ENCODE measurements around the gene C3orf22.

Gene C3orf22

DNA sequence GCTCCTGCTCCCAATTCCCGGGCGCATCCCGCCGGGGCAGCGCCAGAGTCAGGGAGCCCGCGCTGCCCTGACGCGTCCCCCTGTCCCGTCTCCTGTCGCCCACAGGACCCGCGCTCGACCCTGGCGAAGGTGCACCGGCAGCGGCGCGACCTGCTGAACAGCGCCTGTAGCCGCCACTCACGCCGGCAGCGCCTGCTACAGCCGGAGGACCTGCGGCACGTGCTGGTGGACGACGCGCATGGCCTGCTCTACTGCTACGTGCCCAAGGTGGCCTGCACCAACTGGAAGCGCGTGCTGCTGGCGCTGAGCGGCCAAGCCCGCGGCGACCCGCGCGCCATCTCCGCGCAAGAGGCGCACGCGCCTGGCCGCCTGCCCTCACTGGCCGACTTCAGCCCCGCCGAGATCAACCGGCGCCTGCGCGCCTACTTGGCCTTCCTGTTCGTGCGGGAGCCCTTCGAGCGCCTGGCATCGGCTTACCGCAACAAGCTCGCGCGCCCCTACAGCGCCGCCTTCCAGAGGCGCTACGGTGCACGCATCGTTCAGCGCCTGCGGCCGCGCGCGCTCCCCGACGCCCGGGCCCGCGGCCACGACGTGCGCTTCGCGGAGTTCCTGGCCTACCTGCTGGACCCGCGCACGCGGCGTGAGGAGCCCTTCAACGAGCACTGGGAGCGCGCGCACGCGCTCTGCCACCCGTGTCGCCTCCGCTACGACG lies 16.9 kb downstream of the C3orf22 start:
- Histone ChIP-seq H3K27ac (ENCODE audit: low read depth, low read length) (no peak overlapping the region), H3K36me3 (ENCODE audit: control insufficient read depth, insufficient read depth, low read length) (no peaks in the 10 kb centered on the region), H3K4me3 (ENCODE audit: low read depth, low read length) (no peak overlapping the region), H3K9me3 (ENCODE audit: control insufficient read depth, insufficient read depth, low read length) (no peaks in the 10 kb centered on the region), H3K27me3 (ENCODE audit: control insufficient read depth, insufficient read depth, low read length) (no peaks in the 10 kb centered on the region), H3K9ac (ENCODE audit: low read depth, low read length) (no peak overlapping the region), H3K4me1 (ENCODE audit: control insufficient read depth, insufficient read depth, low read length) (no peaks in the 10 kb centered on the region)

GRCh38 chr3:126540951-126541627 lies 17.6 kb downstream of the C3orf22 start:
- Histone ChIP-seq H3K4me1 (ENCODE audit: control insufficient read depth, insufficient read depth, low read length) (no peaks in the 10 kb centered on the region), H3K9me3 (ENCODE audit: control insufficient read depth, insufficient read depth, low read length) (no peaks in the 10 kb centered on the region), H3K4me3 (ENCODE audit: low read depth, low read length) (no peak overlapping the region), H3K27me3 (ENCODE audit: control insufficient read depth, insufficient read depth, low read length) (no peaks in the 10 kb centered on the region), H3K27ac (ENCODE audit: low read depth, low read length) (no peak overlapping the region), H3K36me3 (ENCODE audit: control insufficient read depth, insufficient read depth, low read length) (no peaks in the 10 kb centered on the region), H3K9ac (ENCODE audit: low read depth, low read length) (no peak overlapping the region)

- no peak overlapping the region for H3K9ac ChIP-seq (ENCODE audit: low read depth, low read length)
These were observed 18.3 kb downstream of the C3orf22 start for GRCh38 chr3:126540342-126540849.

GRCh38 chr3:126539558-126540250 lies 19.0 kb downstream of the C3orf22 start:
- no peak overlapping the region for H3K27ac ChIP-seq (ENCODE audit: low read depth, low read length)
- no peak overlapping the region for H3K4me3 ChIP-seq (ENCODE audit: low read depth, low read length)
- H3K36me3 ChIP-seq (ENCODE audit: control insufficient read depth, insufficient read depth, low read length): no peaks in the 10 kb centered on the region
- H3K9me3 ChIP-seq (ENCODE audit: control insufficient read depth, insufficient read depth, low read length): no peaks in the 10 kb centered on the region
- H3K9ac ChIP-seq (ENCODE audit: low read depth, low read length): no peak overlapping the region
- no peaks in the 10 kb centered on the region for H3K27me3 ChIP-seq (ENCODE audit: control insufficient read depth, insufficient read depth, low read length)
- H3K4me1 ChIP-seq (ENCODE audit: control insufficient read depth, insufficient read depth, low read length): no peaks in the 10 kb centered on the region

More at GRCh38 chr3:126540342-126540849, 18.3 kb downstream of the C3orf22 start:
- Histone ChIP-seq H3K36me3 (ENCODE audit: control insufficient read depth, insufficient read depth, low read length) (no peaks in the 10 kb centered on the region), H3K4me1 (ENCODE audit: control insufficient read depth, insufficient read depth, low read length) (no peaks in the 10 kb centered on the region), H3K27ac (ENCODE audit: low read depth, low read length) (no peak overlapping the region), H3K27me3 (ENCODE audit: control insufficient read depth, insufficient read depth, low read length) (no peaks in the 10 kb centered on the region), H3K4me3 (ENCODE audit: low read depth, low read length) (no peak overlapping the region), H3K9me3 (ENCODE audit: control insufficient read depth, insufficient read depth, low read length) (no peaks in the 10 kb centered on the region)

DNA sequence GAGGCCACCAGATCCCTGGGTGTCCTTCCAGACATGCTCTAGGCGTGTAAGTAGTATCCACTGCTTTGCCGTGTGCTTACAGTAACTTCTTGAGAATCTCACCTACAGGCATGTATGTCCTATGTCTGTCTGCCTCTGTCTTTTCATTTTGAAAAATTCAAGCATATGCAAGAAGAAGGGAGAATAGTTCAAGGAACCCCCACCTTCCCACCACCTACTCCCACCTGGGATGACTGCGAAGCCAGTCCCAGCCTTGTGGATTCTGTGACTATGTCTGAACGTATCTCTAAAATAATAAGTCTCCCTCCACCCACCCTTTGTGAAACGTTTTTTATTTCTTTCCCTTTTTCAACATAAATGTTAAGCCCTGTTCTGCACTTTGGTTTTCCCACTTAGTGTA lies 19.8 kb downstream of the C3orf22 start:
- no peaks in the 10 kb centered on the region for H3K36me3 ChIP-seq (ENCODE audit: control insufficient read depth, insufficient read depth, low read length)

DNA sequence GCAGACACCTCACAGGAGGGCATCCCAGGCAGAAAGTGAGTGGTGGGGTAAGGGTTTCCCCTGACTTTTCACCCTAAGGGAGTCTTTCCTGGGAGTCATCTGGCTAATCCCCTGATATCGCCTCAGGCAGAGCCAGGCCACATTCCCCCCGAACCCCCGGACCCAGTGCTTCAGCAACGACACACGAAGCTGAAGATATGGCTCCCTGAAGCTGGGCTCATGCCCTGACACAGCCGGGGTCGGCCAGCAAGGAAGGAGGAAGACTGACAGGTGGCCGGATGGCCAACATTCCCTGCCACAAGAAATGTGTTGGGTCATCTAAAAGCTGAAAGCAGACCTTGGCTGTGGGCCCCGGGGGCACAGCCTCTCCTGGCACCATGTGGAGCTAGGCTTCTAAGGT lies 20.4 kb downstream of the C3orf22 start:
- Histone ChIP-seq H3K9ac (ENCODE audit: low read depth, low read length) (no peak overlapping the region), H3K36me3 (ENCODE audit: control insufficient read depth, insufficient read depth, low read length) (no peaks in the 10 kb centered on the region), H3K27ac (ENCODE audit: low read depth, low read length) (no peak overlapping the region), H3K27me3 (ENCODE audit: control insufficient read depth, insufficient read depth, low read length) (no peaks in the 10 kb centered on the region), H3K4me3 (ENCODE audit: low read depth, low read length) (no peak overlapping the region), H3K4me1 (ENCODE audit: control insufficient read depth, insufficient read depth, low read length) (no peaks in the 10 kb centered on the region), H3K9me3 (ENCODE audit: control insufficient read depth, insufficient read depth, low read length) (no peaks in the 10 kb centered on the region)

More for the DNA sequence above, 19.8 kb downstream of the C3orf22 start:
- Histone ChIP-seq H3K4me1 (ENCODE audit: control insufficient read depth, insufficient read depth, low read length) (no peaks in the 10 kb centered on the region), H3K27me3 (ENCODE audit: control insufficient read depth, insufficient read depth, low read length) (no peaks in the 10 kb centered on the region), H3K27ac (ENCODE audit: low read depth, low read length) (no peak overlapping the region), H3K9me3 (ENCODE audit: control insufficient read depth, insufficient read depth, low read length) (no peaks in the 10 kb centered on the region), H3K9ac (ENCODE audit: low read depth, low read length) (no peak overlapping the region), H3K4me3 (ENCODE audit: low read depth, low read length) (no peak overlapping the region)

- no peaks in the 10 kb centered on the region for H3K36me3 ChIP-seq (ENCODE audit: control insufficient read depth, insufficient read depth, low read length)
- H3K9me3 ChIP-seq (ENCODE audit: control insufficient read depth, insufficient read depth, low read length): no peaks in the 10 kb centered on the region
- H3K27me3 ChIP-seq (ENCODE audit: control insufficient read depth, insufficient read depth, low read length): no peaks in the 10 kb centered on the region
- H3K9ac ChIP-seq (ENCODE audit: low read depth, low read length): no peak overlapping the region
- H3K4me3 ChIP-seq (ENCODE audit: low read depth, low read length): no peak overlapping the region
- H3K4me1 ChIP-seq (ENCODE audit: control insufficient read depth, insufficient read depth, low read length): no peaks in the 10 kb centered on the region
- H3K27ac ChIP-seq (ENCODE audit: low read depth, low read length): no peak overlapping the region
These were observed 20.9 kb downstream of the C3orf22 start for GRCh38 chr3:126537730-126538281.

GRCh38 chr3:126537116-126537729 lies 21.5 kb downstream of the C3orf22 start:
- no peaks in the 10 kb centered on the region for H3K36me3 ChIP-seq (ENCODE audit: control insufficient read depth, insufficient read depth, low read length)
- H3K4me1 ChIP-seq (ENCODE audit: control insufficient read depth, insufficient read depth, low read length): no peaks in the 10 kb centered on the region
- H3K9me3 ChIP-seq (ENCODE audit: control insufficient read depth, insufficient read depth, low read length): no peaks in the 10 kb centered on the region
- no peak overlapping the region for H3K27ac ChIP-seq (ENCODE audit: low read depth, low read length)
- H3K4me3 ChIP-seq (ENCODE audit: low read depth, low read length): no peak overlapping the region
- no peak overlapping the region for H3K9ac ChIP-seq (ENCODE audit: low read depth, low read length)
- H3K27me3 ChIP-seq (ENCODE audit: control insufficient read depth, insufficient read depth, low read length): no peaks in the 10 kb centered on the region

DNA sequence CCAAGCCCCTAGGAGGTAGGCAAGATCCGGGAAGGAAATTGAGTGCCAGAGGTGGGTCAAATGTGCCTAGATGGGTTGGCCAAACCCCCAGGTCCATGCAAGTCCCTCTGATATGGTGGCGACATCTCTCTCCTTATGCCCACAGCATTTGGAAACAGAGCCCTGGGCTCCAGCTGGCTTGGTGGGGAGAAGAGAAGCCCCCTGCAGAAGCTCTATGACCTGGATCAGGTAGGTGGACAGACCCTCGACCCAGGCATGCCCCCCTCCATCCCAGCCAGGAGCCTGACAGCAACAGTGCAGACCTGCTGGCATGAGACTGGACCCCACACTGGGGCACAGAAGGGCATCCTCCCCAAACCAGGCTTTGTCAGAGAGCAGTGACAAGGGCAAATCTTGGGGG lies 22.6 kb downstream of the C3orf22 start:
- Histone ChIP-seq H3K27ac (ENCODE audit: low read depth, low read length) (no peak overlapping the region), H3K9me3 (ENCODE audit: control insufficient read depth, insufficient read depth, low read length) (no peaks in the 10 kb centered on the region), H3K9ac (ENCODE audit: low read depth, low read length) (no peak overlapping the region), H3K4me1 (ENCODE audit: control insufficient read depth, insufficient read depth, low read length) (no peaks in the 10 kb centered on the region), H3K4me3 (ENCODE audit: low read depth, low read length) (no peak overlapping the region), H3K27me3 (ENCODE audit: control insufficient read depth, insufficient read depth, low read length) (no peaks in the 10 kb centered on the region), H3K36me3 (ENCODE audit: control insufficient read depth, insufficient read depth, low read length) (no peaks in the 10 kb centered on the region)

- Histone ChIP-seq H3K27ac (ENCODE audit: low read depth, low read length) (no peak overlapping the region), H3K4me1 (ENCODE audit: control insufficient read depth, insufficient read depth, low read length) (no peaks in the 10 kb centered on the region), H3K27me3 (ENCODE audit: control insufficient read depth, insufficient read depth, low read length) (no peaks in the 10 kb centered on the region), H3K9ac (ENCODE audit: low read depth, low read length) (no peak overlapping the region), H3K4me3 (ENCODE audit: low read depth, low read length) (no peak overlapping the region), H3K36me3 (ENCODE audit: control insufficient read depth, insufficient read depth, low read length) (no peaks in the 10 kb centered on the region), H3K9me3 (ENCODE audit: control insufficient read depth, insufficient read depth, low read length) (no peaks in the 10 kb centered on the region)
These were observed 23.1 kb downstream of the C3orf22 start for GRCh38 chr3:126535636-126536035.
